ENCODE results near the gene LSAMP.

DNA sequence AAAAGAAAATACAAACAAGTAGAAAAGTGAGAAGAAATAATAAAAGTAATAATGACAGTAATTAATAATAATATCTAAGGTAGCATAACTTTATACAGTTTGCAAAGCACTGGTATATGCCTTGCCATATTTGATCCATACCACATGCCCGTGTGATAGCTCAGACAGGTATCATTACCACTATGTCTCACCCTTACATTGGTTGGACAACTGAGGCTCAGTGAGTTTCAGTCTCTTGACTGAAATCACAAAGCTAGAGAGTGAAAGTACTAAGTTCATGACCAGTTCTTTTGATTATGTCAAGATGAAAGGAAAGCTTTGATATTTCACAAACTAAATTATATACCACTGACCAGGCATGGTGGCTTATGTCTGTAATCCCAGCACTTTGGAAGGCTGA is 413.1 kb downstream of the LSAMP start:
- TF ChIP-seq, protein P1, sequence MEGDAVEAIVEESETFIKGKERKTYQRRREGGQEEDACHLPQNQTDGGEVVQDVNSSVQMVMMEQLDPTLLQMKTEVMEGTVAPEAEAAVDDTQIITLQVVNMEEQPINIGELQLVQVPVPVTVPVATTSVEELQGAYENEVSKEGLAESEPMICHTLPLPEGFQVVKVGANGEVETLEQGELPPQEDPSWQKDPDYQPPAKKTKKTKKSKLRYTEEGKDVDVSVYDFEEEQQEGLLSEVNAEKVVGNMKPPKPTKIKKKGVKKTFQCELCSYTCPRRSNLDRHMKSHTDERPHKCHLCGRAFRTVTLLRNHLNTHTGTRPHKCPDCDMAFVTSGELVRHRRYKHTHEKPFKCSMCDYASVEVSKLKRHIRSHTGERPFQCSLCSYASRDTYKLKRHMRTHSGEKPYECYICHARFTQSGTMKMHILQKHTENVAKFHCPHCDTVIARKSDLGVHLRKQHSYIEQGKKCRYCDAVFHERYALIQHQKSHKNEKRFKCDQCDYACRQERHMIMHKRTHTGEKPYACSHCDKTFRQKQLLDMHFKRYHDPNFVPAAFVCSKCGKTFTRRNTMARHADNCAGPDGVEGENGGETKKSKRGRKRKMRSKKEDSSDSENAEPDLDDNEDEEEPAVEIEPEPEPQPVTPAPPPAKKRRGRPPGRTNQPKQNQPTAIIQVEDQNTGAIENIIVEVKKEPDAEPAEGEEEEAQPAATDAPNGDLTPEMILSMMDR (conservative IDR thresholded peaks at IDR 0.05): no peak
- TF ChIP-seq EZH2 (IDR thresholded peaks at IDR 0.05; ENCODE audit: low read depth): no peak

All from PC-9 (cell line).